DND-41 (cell line): ENCODE measurements around the gene KLHL17.

Source experiments
- EZH2 ChIP-seq: IDR thresholded peaks from 3 replicates; pipeline ENCODE4 v1.6.1; 2012; ENCODE audit warnings: borderline replicate concordance, low read depth, mild to moderate bottlenecking, moderate library complexity, low read length, inconsistent platforms; ENCODE audit not compliant: severe bottlenecking
- TF ChIP-seq, protein P1 (sequence below): IDR thresholded peaks from 2 replicates; pipeline ENCODE4 v1.5.1; 2012; ENCODE audit warnings: borderline replicate concordance, low read length, moderate library complexity, mild to moderate bottlenecking; ENCODE audit not compliant: poor library complexity, severe bottlenecking; ENCODE audit errors: extremely low read depth

- TF ChIP-seq, protein P1, sequence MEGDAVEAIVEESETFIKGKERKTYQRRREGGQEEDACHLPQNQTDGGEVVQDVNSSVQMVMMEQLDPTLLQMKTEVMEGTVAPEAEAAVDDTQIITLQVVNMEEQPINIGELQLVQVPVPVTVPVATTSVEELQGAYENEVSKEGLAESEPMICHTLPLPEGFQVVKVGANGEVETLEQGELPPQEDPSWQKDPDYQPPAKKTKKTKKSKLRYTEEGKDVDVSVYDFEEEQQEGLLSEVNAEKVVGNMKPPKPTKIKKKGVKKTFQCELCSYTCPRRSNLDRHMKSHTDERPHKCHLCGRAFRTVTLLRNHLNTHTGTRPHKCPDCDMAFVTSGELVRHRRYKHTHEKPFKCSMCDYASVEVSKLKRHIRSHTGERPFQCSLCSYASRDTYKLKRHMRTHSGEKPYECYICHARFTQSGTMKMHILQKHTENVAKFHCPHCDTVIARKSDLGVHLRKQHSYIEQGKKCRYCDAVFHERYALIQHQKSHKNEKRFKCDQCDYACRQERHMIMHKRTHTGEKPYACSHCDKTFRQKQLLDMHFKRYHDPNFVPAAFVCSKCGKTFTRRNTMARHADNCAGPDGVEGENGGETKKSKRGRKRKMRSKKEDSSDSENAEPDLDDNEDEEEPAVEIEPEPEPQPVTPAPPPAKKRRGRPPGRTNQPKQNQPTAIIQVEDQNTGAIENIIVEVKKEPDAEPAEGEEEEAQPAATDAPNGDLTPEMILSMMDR = no peak
- TF ChIP-seq EZH2 = no peak
Measured at GRCh38 chr1:950881-951280, 9.5 kb upstream of the KLHL17 start.
